Adrenal gland (tissue), 5 donors: ENCODE measurements around the gene DOCK4.

Source experiments
- POLR2A ChIP-seq, 2 donors: fragments of 450-650 bp; IDR thresholded peaks; one replicate each; pipeline ENCODE4 v1.6.1; 2017; ENCODE audit warnings: antibody characterized with exemption in 2 of 2, mild to moderate bottlenecking in 2 of 2, moderate library complexity in 1 of 2
- TF ChIP-seq, protein P1 (sequence below), 6 experiments: fragments of 450-650 bp in 4 of 6; fragments of 200-600 bp in 2 of 6; sonication (generic) in 1 of 6; IDR thresholded peaks; 1 replicate in 5 of 6; 2 replicates in 1 of 6; pipeline versions ENCODE4 v1.5.1 to v1.8.0; 2016 to 2021; ENCODE audit warnings: antibody characterized with exemption in 6 of 6, mild to moderate bottlenecking in 2 of 6, moderate library complexity in 1 of 6
- donor health status: DM: no; HTN: no; CAD: no.

DNA sequence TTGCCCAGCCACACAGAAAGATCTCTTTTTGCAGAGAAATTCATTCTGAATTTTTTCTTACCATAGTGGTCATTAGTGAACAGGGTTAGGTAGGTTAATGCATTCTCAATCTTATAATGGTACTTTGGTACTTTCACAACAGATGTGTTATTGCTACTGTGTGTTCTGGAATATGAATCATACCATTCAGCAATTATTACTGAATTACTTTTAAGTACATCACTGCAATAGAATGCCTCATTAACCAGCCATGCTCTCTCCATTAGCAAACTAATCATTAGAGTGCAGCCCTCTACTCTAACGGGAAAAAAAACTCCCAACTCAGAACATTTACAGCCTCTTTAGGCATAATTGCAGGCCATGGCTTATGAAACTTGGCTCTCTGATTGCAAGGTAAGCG is 102.1 kb downstream of the DOCK4 start:
- TF ChIP-seq, protein P1, sequence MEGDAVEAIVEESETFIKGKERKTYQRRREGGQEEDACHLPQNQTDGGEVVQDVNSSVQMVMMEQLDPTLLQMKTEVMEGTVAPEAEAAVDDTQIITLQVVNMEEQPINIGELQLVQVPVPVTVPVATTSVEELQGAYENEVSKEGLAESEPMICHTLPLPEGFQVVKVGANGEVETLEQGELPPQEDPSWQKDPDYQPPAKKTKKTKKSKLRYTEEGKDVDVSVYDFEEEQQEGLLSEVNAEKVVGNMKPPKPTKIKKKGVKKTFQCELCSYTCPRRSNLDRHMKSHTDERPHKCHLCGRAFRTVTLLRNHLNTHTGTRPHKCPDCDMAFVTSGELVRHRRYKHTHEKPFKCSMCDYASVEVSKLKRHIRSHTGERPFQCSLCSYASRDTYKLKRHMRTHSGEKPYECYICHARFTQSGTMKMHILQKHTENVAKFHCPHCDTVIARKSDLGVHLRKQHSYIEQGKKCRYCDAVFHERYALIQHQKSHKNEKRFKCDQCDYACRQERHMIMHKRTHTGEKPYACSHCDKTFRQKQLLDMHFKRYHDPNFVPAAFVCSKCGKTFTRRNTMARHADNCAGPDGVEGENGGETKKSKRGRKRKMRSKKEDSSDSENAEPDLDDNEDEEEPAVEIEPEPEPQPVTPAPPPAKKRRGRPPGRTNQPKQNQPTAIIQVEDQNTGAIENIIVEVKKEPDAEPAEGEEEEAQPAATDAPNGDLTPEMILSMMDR (IDR thresholded peaks at IDR 0.05), result no peak
- no peak for TF ChIP-seq POLR2A (IDR thresholded peaks at IDR 0.05)
